ENCODE results near the gene PRUNE2. TPM values are rescaled to one million over a fixed set of nuclear protein-coding genes. Genes with fewer than 3 reads are reported as not detected.

PRUNE2 gene
- total and polyA plus RNA-seq, 2 experiments from 2014 or later = 0.46 to 4.1 TPM

GRCh38 chr9:76856016-76856415, 49.9 kb downstream of the PRUNE2 start:
- DNase-seq (ENCODE audit: low spot score) = no peak
- Histone ChIP-seq H3K27ac (no peak overlapping the region), H3K9me2 (replicated peaks; ENCODE audit: insufficient read depth) (no peaks in the 10 kb centered on the region), H3K36me3 (replicated peaks; ENCODE audit: insufficient read depth, low read depth) (no peaks in the 10 kb centered on the region), H3K27me3 (no peaks in the 10 kb centered on the region), H2AFZ (no peak overlapping the region), H3K4me3 (no peak overlapping the region), H4K20me1 (ENCODE audit: insufficient read depth, poor library complexity, severe bottlenecking) (no peaks in the 10 kb centered on the region), H3K4me1 (ENCODE audit: insufficient read depth) (no peaks in the 10 kb centered on the region), H3K79me2 (no peaks in the 10 kb centered on the region), H3K9me3 (ENCODE audit: low read depth) (no peaks in the 10 kb centered on the region), H3K4me2 (no peak overlapping the region)
- WGBS (ENCODE audit: low lambda C conversion rate, missing lambda C conversion rate) = 90% methylated on average over 3 of the region's 3 CpGs
- TF ChIP-seq EZH2 (IDR thresholded peaks at IDR 0.05; ENCODE audit: borderline replicate concordance) = no peak
- no peak for TF ChIP-seq EZH2phosphoT487 (IDR thresholded peaks at IDR 0.05; ENCODE audit: low read depth, severe bottlenecking, unreplicated experiment)
- no peak for TF ChIP-seq CTCF (IDR thresholded peaks at IDR 0.05; ENCODE audit: poor library complexity)

DNA sequence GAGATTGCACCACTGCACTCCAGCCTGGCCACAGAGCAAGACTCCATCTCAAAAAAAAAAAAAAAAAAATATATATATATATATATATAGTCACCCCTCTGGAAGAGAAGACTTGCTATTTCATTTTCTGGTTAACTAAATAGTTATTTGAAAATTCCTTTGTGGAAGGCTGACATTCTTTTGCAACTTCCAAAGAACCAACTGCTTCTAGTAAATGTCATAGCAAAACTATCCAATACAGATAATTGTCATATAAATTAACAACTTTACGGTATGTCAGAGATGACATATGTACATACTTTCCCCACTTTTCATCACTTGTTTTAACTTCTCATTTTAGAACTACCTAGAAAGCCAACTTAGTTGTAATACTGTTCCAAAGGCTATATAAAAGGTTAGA, 50.9 kb downstream of the PRUNE2 start:
- Histone ChIP-seq H4K20me1 (ENCODE audit: insufficient read depth, poor library complexity, severe bottlenecking) (no peaks in the 10 kb centered on the region), H3K27ac (no peak overlapping the region), H3K4me1 (ENCODE audit: insufficient read depth) (no peaks in the 10 kb centered on the region), H3K4me3 (no peak overlapping the region), H3K79me2 (no peaks in the 10 kb centered on the region), H3K9me3 (ENCODE audit: low read depth) (no peaks in the 10 kb centered on the region), H3K9me2 (replicated peaks; ENCODE audit: insufficient read depth) (no peaks in the 10 kb centered on the region), H3K4me2 (no peak overlapping the region), H3K36me3 (replicated peaks; ENCODE audit: insufficient read depth, low read depth) (no peaks in the 10 kb centered on the region), H3K27me3 (no peaks in the 10 kb centered on the region), H2AFZ (no peak overlapping the region)
- TF ChIP-seq EZH2 (IDR thresholded peaks at IDR 0.05; ENCODE audit: borderline replicate concordance) = no peak
- no peak for TF ChIP-seq EZH2phosphoT487 (IDR thresholded peaks at IDR 0.05; ENCODE audit: low read depth, severe bottlenecking, unreplicated experiment)
- no peak for TF ChIP-seq CTCF (IDR thresholded peaks at IDR 0.05; ENCODE audit: poor library complexity)
- WGBS (ENCODE audit: low lambda C conversion rate, missing lambda C conversion rate) = 81% methylated on average over 1 of the region's 1 CpG
- no peak for DNase-seq (ENCODE audit: low spot score)

DNA sequence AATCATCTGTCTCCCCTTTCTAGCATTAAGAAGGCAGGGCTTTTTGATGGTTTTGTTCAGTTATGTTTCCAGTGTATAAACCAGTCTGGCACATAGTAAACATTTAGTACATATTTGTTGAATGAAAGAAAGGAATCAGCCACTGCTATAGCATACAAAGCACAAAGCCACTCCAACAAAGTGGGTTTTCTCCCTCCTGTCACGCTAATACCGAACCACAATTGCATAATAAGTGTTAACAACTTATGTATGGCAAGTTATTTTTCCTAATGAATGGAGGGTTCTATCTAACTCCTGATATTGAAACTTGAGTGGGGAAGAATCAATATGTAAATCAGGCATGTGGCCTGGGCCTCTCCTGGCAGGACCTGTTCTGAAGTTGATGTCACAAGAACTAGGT, 53.9 kb downstream of the PRUNE2 start:
- Histone ChIP-seq H2AFZ (no peak overlapping the region), H3K9me2 (replicated peaks; ENCODE audit: insufficient read depth) (no peaks in the 10 kb centered on the region), H3K4me3 (no peak overlapping the region), H3K9me3 (ENCODE audit: low read depth) (no peaks in the 10 kb centered on the region), H3K79me2 (no peaks in the 10 kb centered on the region), H3K36me3 (replicated peaks; ENCODE audit: insufficient read depth, low read depth) (no peaks in the 10 kb centered on the region), H3K4me2 (no peak overlapping the region), H3K4me1 (ENCODE audit: insufficient read depth) (no peaks in the 10 kb centered on the region), H4K20me1 (ENCODE audit: insufficient read depth, poor library complexity, severe bottlenecking) (no peaks in the 10 kb centered on the region), H3K27me3 (no peaks in the 10 kb centered on the region), H3K27ac (no peak overlapping the region)
- WGBS (ENCODE audit: low lambda C conversion rate, missing lambda C conversion rate) = 94% methylated on average over 2 of the region's 2 CpGs
- no peak for DNase-seq (ENCODE audit: low spot score)
- TF ChIP-seq CTCF (IDR thresholded peaks at IDR 0.05; ENCODE audit: poor library complexity) = no peak
- no peak for TF ChIP-seq EZH2phosphoT487 (IDR thresholded peaks at IDR 0.05; ENCODE audit: low read depth, severe bottlenecking, unreplicated experiment)
- TF ChIP-seq EZH2 (IDR thresholded peaks at IDR 0.05; ENCODE audit: borderline replicate concordance) = no peak

DNA sequence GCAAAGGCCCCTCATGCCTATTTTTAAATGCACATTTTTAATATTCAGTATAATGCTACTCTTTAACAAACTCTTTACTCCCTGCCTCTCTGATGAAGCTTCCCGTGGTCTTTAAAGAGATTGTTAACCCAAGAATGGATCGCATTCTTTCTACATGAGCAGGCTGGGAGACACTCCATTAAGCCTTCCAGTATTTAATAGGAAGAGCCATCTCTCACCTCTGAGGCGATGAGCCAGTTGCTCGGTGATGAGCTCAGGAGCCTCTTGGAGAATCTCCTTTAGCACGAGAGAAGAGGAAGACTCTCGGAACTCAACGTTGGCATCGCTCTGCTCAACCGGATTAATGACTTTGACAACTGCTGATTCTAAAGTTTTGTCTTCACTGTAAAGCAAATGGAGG, 59.6 kb downstream of the PRUNE2 start:
- Histone ChIP-seq H3K79me2 (no peaks in the 10 kb centered on the region), H4K20me1 (ENCODE audit: insufficient read depth, poor library complexity, severe bottlenecking) (no peaks in the 10 kb centered on the region), H3K27me3 (no peaks in the 10 kb centered on the region), H3K4me2 (no peak overlapping the region), H2AFZ (no peak overlapping the region), H3K36me3 (replicated peaks; ENCODE audit: insufficient read depth, low read depth) (no peaks in the 10 kb centered on the region), H3K4me3 (no peak overlapping the region), H3K4me1 (ENCODE audit: insufficient read depth) (no peaks in the 10 kb centered on the region), H3K9me3 (ENCODE audit: low read depth) (no peaks in the 10 kb centered on the region), H3K27ac (no peak overlapping the region), H3K9me2 (replicated peaks; ENCODE audit: insufficient read depth) (no peaks in the 10 kb centered on the region)
- no peak for DNase-seq (ENCODE audit: low spot score)
- no peak for TF ChIP-seq CTCF (IDR thresholded peaks at IDR 0.05; ENCODE audit: poor library complexity)
- TF ChIP-seq EZH2phosphoT487 (IDR thresholded peaks at IDR 0.05; ENCODE audit: low read depth, severe bottlenecking, unreplicated experiment) = no peak
- no peak for TF ChIP-seq EZH2 (IDR thresholded peaks at IDR 0.05; ENCODE audit: borderline replicate concordance)
- 95% methylated on average over 9 of the region's 9 CpGs for WGBS (ENCODE audit: low lambda C conversion rate, missing lambda C conversion rate)

Measured in hepatocyte (in vitro differentiated cells).